Activated B cell treated with CpG ODN at 0.5 μM for 24 hours (primary cell): ENCODE results near the gene SCAI. TPM values are rescaled to one million over a fixed set of nuclear protein-coding genes. Genes with fewer than 3 reads are reported as not detected.

ENCODE experiments used
- ATAC-seq: fragments of 200-7000 bp; cut with Tn5 transposase; one replicate; pipeline ENCODE4 v1.10.0; 2021; ENCODE audit warnings: low read depth, mild to moderate bottlenecking, moderate library complexity
- CTCF ChIA-PET: fragments of 350-600 bp; sonication (Branson Sonifier 250); formaldehyde crosslinking; loops from one replicate; lab custom pipeline; 2021; ENCODE audit warnings: antibody characterized with exemption; lab: Charles Lee
- POLR2A ChIA-PET: fragments of 350-600 bp; sonication (Branson Sonifier 250); formaldehyde crosslinking; loops from one replicate; lab custom pipeline; 2021; ENCODE audit warnings: antibody characterized with exemption; lab: Charles Lee
- DNase-seq: peaks from one replicate; pipeline ENCODE4 v3.0.0; 2022
- H3K27ac Mint-ChIP-seq: one replicate; pipeline ENCODE4 v1.8.0; 2020; ENCODE audit warnings: mixed read lengths
- H3K27me3 Mint-ChIP-seq: one replicate; pipeline ENCODE4 v1.8.0; 2021; ENCODE audit warnings: mixed read lengths
- H3K36me3 Mint-ChIP-seq: one replicate; pipeline ENCODE4 v1.8.0; 2021; ENCODE audit warnings: low read depth, mixed read lengths
- H3K4me1 Mint-ChIP-seq: one replicate; pipeline ENCODE4 v1.8.0; 2021; ENCODE audit warnings: mixed read lengths
- H3K4me3 Mint-ChIP-seq: one replicate; pipeline ENCODE4 v1.8.0; 2020; ENCODE audit warnings: mild to moderate bottlenecking, mixed read lengths
- H3K9me3 Mint-ChIP-seq: one replicate; pipeline ENCODE4 v1.8.0; 2020; ENCODE audit warnings: mixed read lengths
- intact Hi-C: fragments of 100-400 bp; cut with micrococcal nuclease; formaldehyde crosslinking; loops from one replicate; pipeline ENCODE4 v1.15.1; 2024
- total RNA-seq: library from RNA; stranded (reverse); gene quantifications from 2 replicates; pipeline ENCODE4 v1.2.3, GENCODE V29; 2022
- TF ChIP-seq, protein P1 (sequence below): fragments of 200-600 bp; IDR thresholded peaks from one replicate; pipeline ENCODE4 v1.8.0; 2022; ENCODE audit warnings: antibody characterized with exemption, mild to moderate bottlenecking

SCAI gene
- total RNA-seq, 1 donor from 2014 or later = 11.7 TPM

DNA sequence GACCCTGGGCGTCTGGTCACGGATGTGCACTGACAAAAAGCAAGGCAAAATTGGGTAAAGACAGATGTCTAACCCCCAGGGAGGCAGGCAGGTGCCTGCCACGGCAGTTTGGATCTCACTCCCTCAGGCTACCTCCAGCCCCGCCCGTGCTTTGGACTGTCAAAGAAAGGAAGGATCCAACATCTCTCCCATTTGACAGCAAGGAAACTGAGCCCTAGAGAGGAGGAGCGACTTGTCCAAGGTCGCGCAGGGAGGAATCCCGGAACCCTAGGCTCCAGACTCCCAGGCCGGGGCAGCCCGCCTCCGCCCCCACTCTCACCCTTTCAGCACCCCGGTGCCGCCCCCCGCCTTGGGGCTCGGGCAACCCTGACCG is 202.8 kb downstream of the SCAI start:
- DNase-seq = no peak
- intact Hi-C loops = loop anchor here (2.0 kb wide), 1 partner anchor 320 kb away; the partner anchor contains the start of gene GAPVD1
- H3K4me3 Mint-ChIP-seq = peak overlapping the region; percentile 96
- ChIA-PET POLR2A (interaction anchor here (1.6 kb wide), 1 partner anchor 79 kb away, joined by 5 read pairs; the partner anchor contains the start of gene RPL35), CTCF (no interaction called here)
- TF ChIP-seq, protein P1, sequence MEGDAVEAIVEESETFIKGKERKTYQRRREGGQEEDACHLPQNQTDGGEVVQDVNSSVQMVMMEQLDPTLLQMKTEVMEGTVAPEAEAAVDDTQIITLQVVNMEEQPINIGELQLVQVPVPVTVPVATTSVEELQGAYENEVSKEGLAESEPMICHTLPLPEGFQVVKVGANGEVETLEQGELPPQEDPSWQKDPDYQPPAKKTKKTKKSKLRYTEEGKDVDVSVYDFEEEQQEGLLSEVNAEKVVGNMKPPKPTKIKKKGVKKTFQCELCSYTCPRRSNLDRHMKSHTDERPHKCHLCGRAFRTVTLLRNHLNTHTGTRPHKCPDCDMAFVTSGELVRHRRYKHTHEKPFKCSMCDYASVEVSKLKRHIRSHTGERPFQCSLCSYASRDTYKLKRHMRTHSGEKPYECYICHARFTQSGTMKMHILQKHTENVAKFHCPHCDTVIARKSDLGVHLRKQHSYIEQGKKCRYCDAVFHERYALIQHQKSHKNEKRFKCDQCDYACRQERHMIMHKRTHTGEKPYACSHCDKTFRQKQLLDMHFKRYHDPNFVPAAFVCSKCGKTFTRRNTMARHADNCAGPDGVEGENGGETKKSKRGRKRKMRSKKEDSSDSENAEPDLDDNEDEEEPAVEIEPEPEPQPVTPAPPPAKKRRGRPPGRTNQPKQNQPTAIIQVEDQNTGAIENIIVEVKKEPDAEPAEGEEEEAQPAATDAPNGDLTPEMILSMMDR = no peak
- H3K4me1 Mint-ChIP-seq = peaks cover 26% of the 10 kb centered on the region
- peak overlapping the region; percentile 98 for H3K27ac Mint-ChIP-seq
- peaks cover 23% of the 10 kb centered on the region for H3K36me3 Mint-ChIP-seq
- H3K27me3 Mint-ChIP-seq = no peaks in the 10 kb centered on the region
- no peaks in the 10 kb centered on the region for H3K9me3 Mint-ChIP-seq
- ATAC-seq = peak; percentile 9

DNA sequence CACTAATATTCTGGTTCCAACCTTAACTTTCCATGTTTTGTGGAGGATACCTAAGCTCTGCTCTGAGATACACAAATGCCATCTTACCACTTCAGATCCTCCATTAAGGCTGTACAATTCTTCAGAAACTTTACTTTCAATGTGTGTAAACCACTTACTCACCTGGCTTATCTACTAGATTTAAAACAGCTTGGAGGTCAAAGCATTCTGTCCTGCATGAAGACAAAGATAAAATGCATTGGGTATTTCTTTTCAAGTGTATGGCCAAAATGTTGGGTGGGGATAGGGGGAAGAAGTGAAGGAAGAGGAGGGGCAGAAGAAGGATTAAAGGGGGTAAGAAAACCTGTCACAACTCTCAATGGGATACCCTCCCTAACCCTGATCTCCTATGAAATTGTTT is 203.4 kb downstream of the SCAI start:
- intact Hi-C loops = loop anchor here (2.0 kb wide), 1 partner anchor 321 kb away; the partner anchor contains the start of gene GAPVD1
- DNase-seq (no peak), ATAC-seq (no peak)
- H3K4me3 Mint-ChIP-seq = peak overlapping the region; percentile 96
- H3K9me3 Mint-ChIP-seq = no peaks in the 10 kb centered on the region
- peak overlapping the region; percentile 98 for H3K27ac Mint-ChIP-seq
- H3K27me3 Mint-ChIP-seq = no peaks in the 10 kb centered on the region
- H3K4me1 Mint-ChIP-seq = peaks cover 31% of the 10 kb centered on the region
- TF ChIP-seq, protein P1 = no peak
- peaks cover 24% of the 10 kb centered on the region for H3K36me3 Mint-ChIP-seq
- POLR2A ChIA-PET = interaction anchor here (0.6 to 1.6 kb wide), 4 partner anchors 9 to 186 kb away, joined by 3 to 5 read pairs (median 4); partner anchors contain the start of genes ARPC5L and RPL35
- CTCF ChIA-PET = no interaction called here

DNA sequence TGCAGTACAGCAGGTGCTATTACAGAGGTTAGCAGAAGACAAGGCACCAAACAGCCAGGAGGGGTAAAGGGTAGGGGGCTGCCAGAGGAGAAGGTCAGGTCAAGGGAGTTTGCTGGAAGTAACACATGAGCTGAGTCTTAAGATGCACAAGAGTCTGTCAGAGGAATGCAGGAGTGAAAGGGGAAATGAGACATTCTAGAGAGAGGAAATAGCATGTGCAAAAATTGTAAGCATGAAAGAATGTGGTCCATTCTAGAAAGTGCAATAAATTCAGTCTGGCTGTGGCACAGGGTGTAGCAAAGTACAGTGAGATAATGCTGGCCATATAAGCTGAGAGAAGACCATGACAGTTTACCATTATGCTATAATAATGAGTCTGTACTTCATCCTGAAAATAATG is 209.0 kb downstream of the SCAI start:
- intact Hi-C loops = no loop called here
- no peaks in the 10 kb centered on the region for H3K9me3 Mint-ChIP-seq
- CTCF ChIA-PET = no interaction called here
- peaks cover 41% of the 10 kb centered on the region for H3K36me3 Mint-ChIP-seq
- POLR2A ChIA-PET = interaction anchor here (1.1 to 1.5 kb wide), 3 partner anchors 71 to 307 kb away, joined by 3 to 4 read pairs (median 4); partner anchors contain the start of gene HSPA5
- peak overlapping the region; percentile 16 for H3K4me3 Mint-ChIP-seq
- ATAC-seq (peak; percentile 93), DNase-seq (no peak)
- peak overlapping the region; percentile 79 for H3K27ac Mint-ChIP-seq
- peaks cover 32% of the 10 kb centered on the region for H3K4me1 Mint-ChIP-seq
- TF ChIP-seq, protein P1 = no peak
- H3K27me3 Mint-ChIP-seq = no peaks in the 10 kb centered on the region

DNA sequence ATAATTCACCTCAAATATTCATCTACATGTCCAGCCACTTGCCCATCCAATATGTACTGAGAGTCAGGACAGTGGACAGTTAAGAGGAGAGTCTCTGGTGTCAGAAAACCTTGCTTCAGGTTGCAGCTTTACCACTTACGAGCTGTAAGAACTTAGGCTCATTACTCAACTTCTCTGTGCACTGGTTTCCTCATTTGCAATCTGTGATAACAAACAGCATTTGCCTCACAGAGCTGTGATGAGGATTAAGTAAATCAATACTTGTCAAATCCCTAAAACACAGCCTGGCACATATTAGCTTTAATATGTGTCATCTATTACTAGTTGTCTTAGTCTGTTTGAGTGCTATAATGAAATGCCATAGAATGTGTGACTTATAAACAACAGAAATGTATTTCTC is 211.0 kb downstream of the SCAI start:
- Mint-ChIP-seq H3K36me3 (peaks cover 52% of the 10 kb centered on the region), H3K9me3 (no peaks in the 10 kb centered on the region), H3K4me1 (peaks cover 29% of the 10 kb centered on the region), H3K27ac (no peak overlapping the region), H3K27me3 (no peaks in the 10 kb centered on the region), H3K4me3 (no peak overlapping the region)
- DNase-seq = no peak
- intact Hi-C loops = no loop called here
- ChIA-PET CTCF (interaction anchor here (1.3 kb wide), 1 partner anchor 9 kb away, joined by 3 read pairs; no protein-coding TSS in a partner anchor), POLR2A (no interaction called here)
- TF ChIP-seq, protein P1 = no peak
- no peak for ATAC-seq

DNA sequence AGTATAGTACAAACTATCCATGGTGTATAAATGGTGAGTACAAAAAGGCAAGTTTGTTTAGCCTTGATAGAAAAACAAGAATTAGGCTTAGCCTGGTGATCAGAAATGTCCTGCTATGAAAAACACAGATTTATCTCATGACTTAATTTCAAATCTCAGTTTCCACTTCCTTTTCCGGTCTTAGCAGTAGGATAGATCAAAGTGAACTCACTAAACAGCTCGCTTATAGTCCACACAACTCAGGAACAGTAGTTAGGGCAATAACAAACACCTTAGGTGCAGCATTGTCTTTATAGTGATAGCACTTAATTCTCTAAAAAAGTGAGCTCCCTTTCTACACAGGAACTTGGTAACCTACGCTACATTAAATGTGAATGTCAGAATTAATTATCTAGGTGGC is 213.9 kb downstream of the SCAI start:
- ChIA-PET POLR2A (interaction anchor here (0.5 kb wide), 1 partner anchor 62 kb away, joined by 3 read pairs; no protein-coding TSS in a partner anchor), CTCF (no interaction called here)
- Mint-ChIP-seq H3K4me1 (peaks cover 13% of the 10 kb centered on the region), H3K4me3 (no peak overlapping the region), H3K27ac (no peak overlapping the region), H3K36me3 (peaks cover 56% of the 10 kb centered on the region), H3K27me3 (no peaks in the 10 kb centered on the region), H3K9me3 (no peaks in the 10 kb centered on the region)
- TF ChIP-seq, protein P1 = no peak
- DNase-seq (no peak), ATAC-seq (no peak)
- intact Hi-C loops = no loop called here
